CD8-positive, alpha-beta memory T cell (primary cell): Measurements from ENCODE around the gene TBCD. TPM values are rescaled to one million over a fixed set of nuclear protein-coding genes. Genes with fewer than 3 reads are reported as not detected.

ENCODE experiments used
- CTCF ChIA-PET: fragments of 350-600 bp; sonication (Branson Sonifier 250); formaldehyde crosslinking; loops from one replicate; lab custom pipeline; 2021; ENCODE audit warnings: antibody characterized with exemption; lab: Charles Lee
- POLR2A ChIA-PET: fragments of 350-600 bp; sonication (Branson Sonifier 250); formaldehyde crosslinking; loops from one replicate; lab custom pipeline; 2021; ENCODE audit warnings: antibody characterized with exemption; lab: Charles Lee
- DNase-seq, 5 donors: peaks; one replicate each; pipeline versions ENCODE4 v3.0.0 to v3.0.0-alpha.2; 2020 to 2022; ENCODE audit warnings: mixed read lengths in 1 of 5
- H3K27ac ChIP-seq: one replicate; pipeline ENCODE4 v1.7.0; 2013; ENCODE audit warnings: low read depth, mild to moderate bottlenecking, low read length, moderate library complexity
- H3K27me3 ChIP-seq: 2 replicates; pipeline ENCODE4 v1.7.0; 2013; ENCODE audit warnings: low read length, mild to moderate bottlenecking; ENCODE audit not compliant: insufficient read depth, poor library complexity, severe bottlenecking
- H3K36me3 ChIP-seq: 2 replicates; pipeline ENCODE4 v1.7.0; 2013; ENCODE audit warnings: mild to moderate bottlenecking, low read length, moderate library complexity; ENCODE audit not compliant: insufficient read depth
- H3K4me1 ChIP-seq: 2 replicates; pipeline ENCODE4 v1.7.0; 2013; ENCODE audit warnings: mild to moderate bottlenecking, low read length, moderate library complexity; ENCODE audit not compliant: insufficient read depth
- H3K4me3 ChIP-seq: 2 replicates; pipeline ENCODE4 v1.7.0; 2013; ENCODE audit warnings: mild to moderate bottlenecking, low read length
- H3K9me3 ChIP-seq: 2 replicates; pipeline ENCODE4 v1.7.0; 2013; ENCODE audit warnings: mild to moderate bottlenecking, low read length
- H3K27ac Mint-ChIP-seq, 8 donors: one replicate each; pipeline ENCODE4 v1.8.0; 2020 to 2021; ENCODE audit warnings: mixed read lengths in 8 of 8, mild to moderate bottlenecking in 6 of 8, inconsistent platforms in 3 of 8, moderate library complexity in 3 of 8
- H3K27me3 Mint-ChIP-seq, 2 donors: one replicate each; pipeline ENCODE4 v1.8.0; 2020 to 2021; ENCODE audit warnings: mixed read lengths in 2 of 2, mild to moderate bottlenecking in 1 of 2, moderate library complexity in 1 of 2
- H3K36me3 Mint-ChIP-seq, 3 donors: one replicate each; pipeline ENCODE4 v1.8.0; 2020 to 2021; ENCODE audit warnings: mixed read lengths in 3 of 3, inconsistent platforms in 1 of 3, mild to moderate bottlenecking in 1 of 3
- H3K4me1 Mint-ChIP-seq, 3 donors: one replicate each; pipeline ENCODE4 v1.8.0; 2020 to 2021; ENCODE audit warnings: mixed read lengths in 3 of 3, inconsistent platforms in 1 of 3, mild to moderate bottlenecking in 1 of 3
- H3K4me3 Mint-ChIP-seq, 7 donors: one replicate each; pipeline ENCODE4 v1.8.0; 2020 to 2021; ENCODE audit warnings: mixed read lengths in 7 of 7, mild to moderate bottlenecking in 6 of 7, moderate library complexity in 4 of 7, inconsistent platforms in 2 of 7
- H3K9me3 Mint-ChIP-seq, 5 donors: one replicate each; pipeline ENCODE4 v1.8.0; 2020 to 2022; ENCODE audit warnings: mixed read lengths in 5 of 5, mild to moderate bottlenecking in 3 of 5, moderate library complexity in 2 of 5, inconsistent platforms in 1 of 5
- polyA plus RNA-seq: library from polyadenylated mRNA; unstranded; fragments of 300-500 nt; fragmentation: Illumina TruSeq; gene quantifications from one replicate; pipeline ENCODE4 v1.2.3, GENCODE V29; 2021
- total RNA-seq, 2 experiments: library from RNA; stranded (reverse); gene quantifications; one replicate each; pipeline ENCODE4 v1.2.3, GENCODE V29; 2021

Gene TBCD
- total and polyA plus RNA-seq, 3 experiments from 2014 or later: 79.1 to 130 (median 83.7) TPM

DNA sequence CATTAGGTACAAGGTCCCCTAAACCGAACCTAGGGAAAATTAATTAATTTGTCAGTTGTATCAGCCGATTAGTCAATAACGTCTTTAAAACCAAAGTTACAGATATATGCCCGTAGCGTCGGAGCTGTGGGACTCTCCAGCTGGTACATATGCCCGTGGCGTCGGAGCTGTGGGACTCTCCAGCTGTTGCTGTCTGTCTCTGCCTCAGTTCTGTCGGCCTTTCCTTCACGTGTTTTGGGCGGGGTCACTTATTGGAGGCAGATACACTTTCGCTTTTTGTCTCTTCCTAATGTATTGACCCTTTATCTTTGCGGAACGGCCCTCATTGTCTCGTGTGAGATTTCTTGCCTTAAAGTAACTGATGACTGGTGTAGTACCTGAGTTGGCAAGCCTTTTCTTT, 150.0 kb downstream of the TBCD start:
- Mint-ChIP-seq H3K4me3 (no peak overlapping the region), H3K9me3 (no peaks in the 10 kb centered on the region), H3K36me3 (peaks cover 5 to 70% (median 18%) of the 10 kb centered on the region in 3 donors), H3K27me3 (no peaks in the 10 kb centered on the region), H3K27ac (peak overlapping the region in 3 of 8 donors; percentile 9 to 52 (median 17)), H3K4me1 (peaks cover 5 to 23% (median 18%) of the 10 kb centered on the region in 3 donors)
- Histone ChIP-seq H3K27ac (no peak overlapping the region), H3K4me3 (no peak overlapping the region), H3K36me3 (peaks cover 28% of the 10 kb centered on the region), H3K4me1 (no peaks in the 10 kb centered on the region), H3K9me3 (no peaks in the 10 kb centered on the region), H3K27me3 (no peaks in the 10 kb centered on the region)
- no peak for DNase-seq
- POLR2A ChIA-PET: no interaction called here
- CTCF ChIA-PET: interaction anchor here (1.5 kb wide), 1 partner anchor 17 kb away, joined by 3 read pairs; no protein-coding TSS in a partner anchor

DNA sequence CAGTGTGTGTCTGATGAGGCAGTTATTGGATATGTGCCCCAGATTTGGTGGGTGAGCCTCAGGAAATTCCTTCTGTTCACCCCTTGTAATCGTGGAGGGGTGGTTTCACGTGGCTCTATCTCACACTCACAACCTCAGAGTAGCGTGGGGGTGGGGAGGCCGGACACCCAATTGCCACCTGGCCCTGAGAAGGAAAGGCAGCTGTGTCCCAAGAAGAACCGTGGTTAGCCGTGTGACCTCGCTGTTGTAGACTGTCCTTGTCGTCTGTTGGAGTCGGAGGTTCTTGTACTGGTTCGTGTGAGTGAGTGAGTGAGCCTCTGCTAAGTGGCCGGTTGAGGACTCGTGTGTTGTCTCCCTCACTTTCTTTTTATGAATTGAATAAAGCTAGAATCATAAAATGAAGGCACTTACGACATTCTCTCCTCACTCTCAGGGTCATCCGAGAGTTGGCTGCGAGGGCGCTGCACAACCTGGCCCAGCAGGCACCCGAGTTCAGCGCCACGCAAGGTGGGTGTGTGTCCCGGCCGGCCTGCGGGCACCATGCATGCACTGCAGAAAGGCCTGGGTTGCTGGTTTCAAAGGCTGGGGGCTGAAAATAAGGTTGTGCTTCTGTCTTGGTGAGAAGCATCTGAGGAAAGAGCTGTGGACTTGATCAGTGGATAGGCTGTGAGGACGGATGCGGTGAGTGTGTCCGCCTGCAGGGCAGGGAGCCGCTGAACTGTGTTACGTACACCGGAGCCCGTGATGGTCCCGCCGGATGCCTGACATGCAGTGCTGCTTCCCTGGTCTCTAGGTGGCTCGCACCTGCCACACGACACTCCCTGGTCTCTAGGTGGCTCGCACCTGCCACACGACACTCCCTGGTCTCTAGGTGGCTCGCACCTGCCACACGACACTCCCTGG, 151.4 kb downstream of the TBCD start:
- Histone ChIP-seq H3K9me3 (no peaks in the 10 kb centered on the region), H3K27ac (no peak overlapping the region), H3K27me3 (no peaks in the 10 kb centered on the region), H3K4me1 (no peaks in the 10 kb centered on the region), H3K4me3 (no peak overlapping the region), H3K36me3 (peaks cover 28% of the 10 kb centered on the region)
- no peak overlapping the region for H3K4me3 Mint-ChIP-seq
- peak overlapping the region in 3 of 8 donors; percentile 17 to 52 (median 50) for H3K27ac Mint-ChIP-seq
- H3K9me3 Mint-ChIP-seq: no peaks in the 10 kb centered on the region
- ChIA-PET CTCF (interaction anchor here (1.5 kb wide), 1 partner anchor 18 kb away, joined by 3 read pairs; no protein-coding TSS in a partner anchor), POLR2A (no interaction called here)
- peaks cover 5 to 79% (median 20%) of the 10 kb centered on the region in 3 donors for H3K36me3 Mint-ChIP-seq
- H3K4me1 Mint-ChIP-seq: peaks cover 4 to 22% (median 18%) of the 10 kb centered on the region in 3 donors
- H3K27me3 Mint-ChIP-seq: no peaks in the 10 kb centered on the region
- DNase-seq: no peak

- H3K4me1 Mint-ChIP-seq: peaks cover 15 to 28% (median 20%) of the 10 kb centered on the region in 3 donors
These were observed 153.3 kb downstream of the TBCD start for GRCh38 chr17:82905130-82905529.

GRCh38 chr17:82907797-82908542, 156.1 kb downstream of the TBCD start:
- Histone ChIP-seq H3K4me3 (no peak overlapping the region), H3K4me1 (no peaks in the 10 kb centered on the region), H3K36me3 (peaks cover 15% of the 10 kb centered on the region), H3K9me3 (no peaks in the 10 kb centered on the region), H3K27me3 (no peaks in the 10 kb centered on the region), H3K27ac (no peak overlapping the region)
- ChIA-PET CTCF (interaction anchor here (1.0 kb wide), 1 partner anchor 11 kb away, joined by 3 read pairs; no protein-coding TSS in a partner anchor), POLR2A (no interaction called here)
- Mint-ChIP-seq H3K36me3 (peaks cover 5 to 78% (median 16%) of the 10 kb centered on the region in 3 donors), H3K4me1 (peaks cover 13 to 24% (median 15%) of the 10 kb centered on the region in 3 donors), H3K27ac (peak overlapping the region in 7 of 8 donors; percentile 72 to 98 (median 91)), H3K27me3 (no peaks in the 10 kb centered on the region), H3K4me3 (peak overlapping the region in 1 of 7 donors; percentile 7), H3K9me3 (no peaks in the 10 kb centered on the region)
- DNase-seq: no peak

More at GRCh38 chr17:82905130-82905529, 153.3 kb downstream of the TBCD start:
- no peak overlapping the region for H3K4me3 ChIP-seq
- H3K27ac ChIP-seq: no peak overlapping the region
- H3K36me3 ChIP-seq: peaks cover 26% of the 10 kb centered on the region
- Mint-ChIP-seq H3K4me3 (no peak overlapping the region), H3K27me3 (no peaks in the 10 kb centered on the region), H3K9me3 (no peaks in the 10 kb centered on the region), H3K27ac (peak overlapping the region in 1 of 8 donors; percentile 84), H3K36me3 (peaks cover 5 to 75% (median 18%) of the 10 kb centered on the region in 3 donors)
- no peaks in the 10 kb centered on the region for H3K9me3 ChIP-seq
- no peaks in the 10 kb centered on the region for H3K27me3 ChIP-seq
- ChIA-PET POLR2A (no interaction called here), CTCF (no interaction called here)
- DNase-seq: no peak
- no peaks in the 10 kb centered on the region for H3K4me1 ChIP-seq

- ChIA-PET POLR2A (no interaction called here), CTCF (interaction anchor here (1.0 to 1.1 kb wide), 2 partner anchors 12 to 16 kb away, joined by 3 to 4 read pairs; no protein-coding TSS in a partner anchor)
- Mint-ChIP-seq H3K36me3 (peaks cover 5 to 78% (median 15%) of the 10 kb centered on the region in 3 donors), H3K4me3 (peak overlapping the region in 2 of 7 donors; percentile 7 to 71), H3K27ac (peak overlapping the region in 7 of 8 donors; percentile 8 to 98 (median 91)), H3K9me3 (no peaks in the 10 kb centered on the region), H3K27me3 (no peaks in the 10 kb centered on the region), H3K4me1 (peaks cover 13 to 24% (median 15%) of the 10 kb centered on the region in 3 donors)
- DNase-seq: no peak
- Histone ChIP-seq H3K27ac (no peak overlapping the region), H3K27me3 (no peaks in the 10 kb centered on the region), H3K4me1 (no peaks in the 10 kb centered on the region), H3K9me3 (no peaks in the 10 kb centered on the region), H3K36me3 (peaks cover 15% of the 10 kb centered on the region), H3K4me3 (no peak overlapping the region)
These were observed 156.8 kb downstream of the TBCD start for GRCh38 chr17:82908543-82909160.

DNA sequence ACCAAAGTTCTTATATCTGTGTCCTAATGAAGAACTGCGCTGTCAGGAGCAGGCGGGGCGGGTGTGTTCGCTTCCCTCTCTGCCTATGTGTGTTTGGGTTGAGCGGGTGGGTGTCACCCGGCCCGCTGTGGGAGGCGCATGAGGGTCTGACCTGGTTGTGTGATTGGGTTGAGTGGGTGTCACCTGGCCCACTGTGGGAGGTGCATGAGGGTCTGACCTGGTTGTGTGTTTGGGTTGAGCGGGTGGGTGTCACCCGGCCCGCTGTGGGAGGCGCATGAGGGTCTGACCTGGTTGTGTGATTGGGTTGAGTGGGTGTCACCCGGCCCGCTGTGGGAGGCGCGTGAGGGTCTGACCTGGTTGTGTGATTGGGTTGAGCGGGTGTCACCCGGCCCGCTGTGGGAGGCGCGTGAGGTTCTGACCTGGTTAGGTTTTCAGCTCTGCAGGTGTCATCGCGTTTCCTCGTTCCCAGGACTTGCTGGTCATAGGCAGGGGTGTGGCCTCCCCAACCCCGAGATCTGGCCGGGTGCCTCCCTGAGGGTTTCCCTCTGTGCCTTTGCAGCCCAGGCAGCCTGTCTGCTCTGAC, 157.5 kb downstream of the TBCD start:
- H3K4me1 Mint-ChIP-seq: peaks cover 13 to 18% (median 15%) of the 10 kb centered on the region in 3 donors
- H3K9me3 Mint-ChIP-seq: no peaks in the 10 kb centered on the region
- no peak overlapping the region for H3K27ac ChIP-seq
- H3K27me3 ChIP-seq: no peaks in the 10 kb centered on the region
- ChIA-PET POLR2A (no interaction called here), CTCF (interaction anchor here (1.0 to 1.1 kb wide), 2 partner anchors 13 to 17 kb away, joined by 3 to 4 read pairs; no protein-coding TSS in a partner anchor)
- peak overlapping the region; percentile 47 to 98 (median 92) for H3K27ac Mint-ChIP-seq
- no peaks in the 10 kb centered on the region for H3K27me3 Mint-ChIP-seq
- H3K36me3 Mint-ChIP-seq: peaks cover 2 to 77% (median 11%) of the 10 kb centered on the region in 3 donors
- no peak overlapping the region for H3K4me3 ChIP-seq
- no peaks in the 10 kb centered on the region for H3K9me3 ChIP-seq
- peaks cover 13% of the 10 kb centered on the region for H3K36me3 ChIP-seq
- no peaks in the 10 kb centered on the region for H3K4me1 ChIP-seq
- H3K4me3 Mint-ChIP-seq: peak overlapping the region in 5 of 7 donors; percentile 46 to 74 (median 65)
- DNase-seq: peak; percentile 55 to 87 (median 78)

- H3K36me3 ChIP-seq: peaks cover 9% of the 10 kb centered on the region
- H3K9me3 Mint-ChIP-seq: no peaks in the 10 kb centered on the region
- H3K27ac ChIP-seq: peak overlapping the region; percentile 27
- H3K4me1 Mint-ChIP-seq: peaks cover 13 to 18% (median 15%) of the 10 kb centered on the region in 3 donors
- H3K4me3 ChIP-seq: no peak overlapping the region
- DNase-seq: no peak
- H3K27ac Mint-ChIP-seq: peak overlapping the region; percentile 47 to 98 (median 92)
- CTCF ChIA-PET: interaction anchor here (1.1 kb wide), 1 partner anchor 46 kb away, joined by 3 read pairs; no protein-coding TSS in a partner anchor
- H3K27me3 ChIP-seq: no peaks in the 10 kb centered on the region
- peaks cover 0 to 78% (median 11%) of the 10 kb centered on the region in 3 donors for H3K36me3 Mint-ChIP-seq
- no peaks in the 10 kb centered on the region for H3K4me1 ChIP-seq
- no peaks in the 10 kb centered on the region for H3K27me3 Mint-ChIP-seq
- no peaks in the 10 kb centered on the region for H3K9me3 ChIP-seq
- POLR2A ChIA-PET: no interaction called here
- peak overlapping the region in 5 of 7 donors; percentile 46 to 74 (median 65) for H3K4me3 Mint-ChIP-seq
These were observed 158.2 kb downstream of the TBCD start for GRCh38 chr17:82910041-82910481.
